Adrenal gland (tissue), 12 donors: ENCODE results near the gene CTSZ. TPM values are rescaled to one million over a fixed set of nuclear protein-coding genes. Genes with fewer than 3 reads are reported as not detected.

Experiments used
- DNase-seq, 7 donors: peaks; one replicate each; pipeline ENCODE4 v3.0.0-alpha.2; 2019 to 2020
- H3K27ac ChIP-seq, 5 donors: fragments of 200-600 bp; sonication (generic) in 4 of 5; 1 replicate in 3 of 5; 2 replicates in 2 of 5; pipeline versions ENCODE4 v1.5.1 to v1.8.0; 2016 to 2020; ENCODE audit warnings: mild to moderate bottlenecking in 1 of 5
- H3K27me3 ChIP-seq: fragments of 200-600 bp; 2 replicates; pipeline ENCODE4 v1.8.0; 2021
- H3K36me3 ChIP-seq, 2 donors: fragments of 200-600 bp; replicated peaks in 1 of 2; 1 replicate in 1 of 2; 2 replicates in 1 of 2; pipeline versions ENCODE4 v1.5.1 to v1.8.0; 2018 to 2022
- H3K4me1 ChIP-seq, 2 donors: fragments of 200-600 bp; replicated peaks in 1 of 2; 1 replicate in 1 of 2; 2 replicates in 1 of 2; pipeline versions ENCODE4 v1.5.1 to v1.8.0; 2018 to 2021
- H3K4me3 ChIP-seq, 4 donors: fragments of 200-600 bp; sonication (generic) in 3 of 4; one replicate each; pipeline ENCODE4 v1.5.1; 2016 to 2018
- H3K9me3 ChIP-seq, 3 donors: fragments of 200-600 bp; sonication (generic) in 1 of 3; replicated peaks in 1 of 3; 1 replicate in 2 of 3; 2 replicates in 1 of 3; pipeline versions ENCODE4 v1.5.1 to v1.8.0; 2016 to 2021
- POLR2A ChIP-seq, 2 donors: fragments of 450-650 bp; IDR thresholded peaks; one replicate each; pipeline ENCODE4 v1.6.1; 2017; ENCODE audit warnings: antibody characterized with exemption in 2 of 2, mild to moderate bottlenecking in 2 of 2, moderate library complexity in 1 of 2
- WGBS, 4 donors: extraction: QIAGEN DNeasy Blood & Tissue Kit in 2 of 4; methylation state at CpG; one replicate each; pipeline versions ENCODE4 v1.1.5 to v1.1.7; 2013 to 2017; 5-methylcytosine and 5-hydroxymethylcytosine counted together
- intact Hi-C, 2 donors: fragments of 100-400 bp; cut with DNase I; formaldehyde crosslinking; loops; one replicate each; pipeline versions ENCODE4 v1.14.1 to v1.15.0; 2022 to 2023
- polyA plus RNA-seq, 3 donors: library from polyadenylated mRNA; stranded (reverse); fragments of 200-250 nt in 2 of 3; fragments of 350-450 nt in 1 of 3; fragmentation: Illumina TruSeq in 1 of 3; extraction: RNeasy Lipid Tissue Mini Kit (QIAGEN cat#74804) in 1 of 3; gene quantifications; one replicate each; pipeline ENCODE4 v1.2.3, GENCODE V29; 2013 to 2014
- total RNA-seq, 9 donors: library from RNA; depleted of rRNA in 4 of 9; stranded (reverse); fragments of >200 nt in 4 of 9; fragments of 120-200 nt in 1 of 9; fragmentation: NEBNext Ultra II Directional in 1 of 9; extraction: Animal tissue kit (Norgen Biotek cat#: 25700) in 1 of 9; gene quantifications; one replicate each; pipeline versions ENCODE4 v1.1.0 to v1.2.4, GENCODE V29; 2013 to 2023
- TF ChIP-seq, protein P1 (sequence below), 6 experiments: fragments of 450-650 bp in 4 of 6; fragments of 200-600 bp in 2 of 6; sonication (generic) in 1 of 6; IDR thresholded peaks; 1 replicate in 5 of 6; 2 replicates in 1 of 6; pipeline versions ENCODE4 v1.5.1 to v1.8.0; 2016 to 2021; ENCODE audit warnings: antibody characterized with exemption in 6 of 6, mild to moderate bottlenecking in 2 of 6, moderate library complexity in 1 of 6
- donor health status: healthy with polysubstance abuse.
- donor health status: Bipolar disorder and iron deficiency.
- donor health status: DM: yes; HTN: yes; CAD: no.
- donor health status: DM: no; HTN: no; CAD: no.
- donor health status: DM: no; HTN: no; CAD: no.
- donor health status: DM: yes; HTN: yes; CAD: no.

CTSZ gene
- total and polyA plus RNA-seq, 12 donors: 36.4 to 266 (median 155) TPM

GRCh38 chr20:58982406-58983114 is 24.5 kb downstream of the CTSZ start:
- TF ChIP-seq POLR2A (IDR thresholded peaks at IDR 0.05): no peak
- TF ChIP-seq, protein P1, sequence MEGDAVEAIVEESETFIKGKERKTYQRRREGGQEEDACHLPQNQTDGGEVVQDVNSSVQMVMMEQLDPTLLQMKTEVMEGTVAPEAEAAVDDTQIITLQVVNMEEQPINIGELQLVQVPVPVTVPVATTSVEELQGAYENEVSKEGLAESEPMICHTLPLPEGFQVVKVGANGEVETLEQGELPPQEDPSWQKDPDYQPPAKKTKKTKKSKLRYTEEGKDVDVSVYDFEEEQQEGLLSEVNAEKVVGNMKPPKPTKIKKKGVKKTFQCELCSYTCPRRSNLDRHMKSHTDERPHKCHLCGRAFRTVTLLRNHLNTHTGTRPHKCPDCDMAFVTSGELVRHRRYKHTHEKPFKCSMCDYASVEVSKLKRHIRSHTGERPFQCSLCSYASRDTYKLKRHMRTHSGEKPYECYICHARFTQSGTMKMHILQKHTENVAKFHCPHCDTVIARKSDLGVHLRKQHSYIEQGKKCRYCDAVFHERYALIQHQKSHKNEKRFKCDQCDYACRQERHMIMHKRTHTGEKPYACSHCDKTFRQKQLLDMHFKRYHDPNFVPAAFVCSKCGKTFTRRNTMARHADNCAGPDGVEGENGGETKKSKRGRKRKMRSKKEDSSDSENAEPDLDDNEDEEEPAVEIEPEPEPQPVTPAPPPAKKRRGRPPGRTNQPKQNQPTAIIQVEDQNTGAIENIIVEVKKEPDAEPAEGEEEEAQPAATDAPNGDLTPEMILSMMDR (IDR thresholded peaks at IDR 0.05): no peak
- peak overlapping the region in 1 of 4 donors; percentile 99 for H3K4me3 ChIP-seq
- H3K4me1 ChIP-seq: peaks cover 4 to 21% of the 10 kb centered on the region in 2 donors
- H3K27me3 ChIP-seq: no peaks in the 10 kb centered on the region
- no peaks in the 10 kb centered on the region for H3K9me3 ChIP-seq
- H3K36me3 ChIP-seq: peaks cover 0 to 16% of the 10 kb centered on the region in 2 donors
- no peak overlapping the region for H3K27ac ChIP-seq
- 86 to 92% (median 87%) methylated on average over 12 of the region's 12 CpGs for WGBS, 4 donors
- DNase-seq: peak in 2 of 7 donors; percentile 1 to 47
- intact Hi-C loops: loop anchor here (5.0 to 10.0 kb wide), 3 partner anchors 52 to 108 kb away; partner anchors contain the start of gene ATP5F1E (in 1 of the 2)

GRCh38 chr20:58981628-58982364 is 25.3 kb downstream of the CTSZ start:
- H3K36me3 ChIP-seq: peaks cover 0 to 10% of the 10 kb centered on the region in 2 donors
- WGBS, 4 donors: 18 to 45% (median 34%) methylated on average over 14 to 29 of the region's 29 CpGs
- no peaks in the 10 kb centered on the region for H3K27me3 ChIP-seq
- H3K9me3 ChIP-seq: no peaks in the 10 kb centered on the region
- peak overlapping the region in 3 of 4 donors; percentile 36 to 99 (median 38) for H3K4me3 ChIP-seq
- TF ChIP-seq POLR2A (IDR thresholded peaks at IDR 0.05): no peak
- TF ChIP-seq, protein P1 (IDR thresholded peaks at IDR 0.05): no peak
- DNase-seq: peak in 2 of 7 donors; percentile 16
- intact Hi-C loops: loop anchor here (5.0 to 10.0 kb wide), 3 partner anchors 53 to 107 kb away; partner anchors contain the start of gene ATP5F1E (in 1 of the 2)
- peaks cover 4 to 21% of the 10 kb centered on the region in 2 donors for H3K4me1 ChIP-seq
- peak overlapping the region in 3 of 5 donors; percentile 53 to 92 (median 58) for H3K27ac ChIP-seq

DNA sequence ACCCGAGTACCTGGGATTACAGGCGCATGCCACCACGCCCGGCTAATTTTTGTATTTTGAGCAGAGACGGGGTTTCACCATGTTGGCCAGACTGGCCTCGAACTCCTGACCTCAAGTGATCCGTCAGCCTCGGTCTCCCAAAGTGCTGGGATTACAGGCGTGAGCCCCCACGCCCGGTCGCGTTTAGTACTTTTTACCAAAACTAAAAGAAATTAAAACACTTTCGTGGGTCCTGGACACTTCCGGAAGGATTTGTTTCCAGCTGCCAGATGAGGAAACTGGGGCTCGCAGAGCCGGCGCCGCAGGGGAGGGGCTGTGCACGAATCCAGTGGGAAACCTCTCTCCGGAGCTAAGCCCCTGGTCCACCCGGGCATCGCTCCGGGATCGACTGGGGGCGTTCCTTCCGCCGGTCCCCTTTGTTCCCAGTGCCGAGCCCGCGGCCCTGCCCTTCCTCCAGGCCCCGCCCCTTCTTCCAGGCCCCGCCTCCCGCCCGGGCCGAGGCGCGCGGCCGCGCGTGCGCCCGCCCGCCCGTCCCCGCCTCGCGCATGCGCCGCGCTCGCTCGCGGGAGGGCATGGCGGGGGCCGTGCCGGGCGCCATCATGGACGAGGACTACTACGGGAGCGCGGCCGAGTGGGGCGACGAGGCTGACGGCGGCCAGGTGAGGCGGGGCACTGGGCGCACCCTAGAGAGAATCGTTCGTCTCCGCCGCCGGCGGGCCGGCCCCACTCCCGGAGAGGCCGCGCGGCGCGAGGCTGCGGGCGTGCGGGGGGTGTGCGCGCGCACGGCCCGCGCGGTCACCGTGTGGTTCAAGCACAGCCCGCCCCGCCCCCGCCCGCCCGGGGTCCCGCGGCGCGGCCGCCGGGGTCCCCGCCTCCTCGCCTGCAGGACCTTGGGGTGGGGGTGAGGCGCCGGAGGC is 26.1 kb downstream of the CTSZ start, which contains the start of gene NELFCD:
Gene NELFCD (plus strand): TSS at position 546 of the 917 bp plus-strand sequence. CDS start 54 bp downstream, at position 600.
- Histone ChIP-seq H3K4me1 (peaks cover 4 to 21% of the 10 kb centered on the region in 2 donors), H3K27me3 (no peaks in the 10 kb centered on the region), H3K36me3 (peaks cover 0 to 2% of the 10 kb centered on the region in 2 donors), H3K9me3 (no peaks in the 10 kb centered on the region), H3K27ac (peak within 1 kb of the TSS in 3 of 5 donors; percentile 53 to 92 (median 58)), H3K4me3 (peak within 1 kb of the TSS; percentile 36 to 99 (median 67))
- DNase-seq: peak; percentile 78 to 91 (median 86)
- 7 to 26% (median 10%) methylated on average over 24 to 100 of the region's 109 CpGs for whole genome bisulfite sequencing, 4 donors
- TF ChIP-seq, protein P1 (IDR thresholded peaks at IDR 0.05): no peak
- TF ChIP-seq POLR2A (IDR thresholded peaks at IDR 0.05): peak; percentile 31 to 57
- intact Hi-C loops: loop anchor here (5.0 to 10.0 kb wide), 3 partner anchors 54 to 106 kb away; partner anchors contain the start of gene ATP5F1E (in 1 of the 2)
